GM18520 (cell line): ENCODE measurements around the gene CINP.
"Not testable (repeated sequence)": the region's sequence is repeated elsewhere in the genome, so short reads cannot be mapped to it uniquely, and the experiment has no call there.

Experiments
- ATAC-seq: cut with Tn5 transposase; IDR thresholded peaks from one replicate; pipeline ENCODE4 v1.9.1; 2021; ENCODE audit not compliant: unreplicated experiment

The CINP gene

DNA sequence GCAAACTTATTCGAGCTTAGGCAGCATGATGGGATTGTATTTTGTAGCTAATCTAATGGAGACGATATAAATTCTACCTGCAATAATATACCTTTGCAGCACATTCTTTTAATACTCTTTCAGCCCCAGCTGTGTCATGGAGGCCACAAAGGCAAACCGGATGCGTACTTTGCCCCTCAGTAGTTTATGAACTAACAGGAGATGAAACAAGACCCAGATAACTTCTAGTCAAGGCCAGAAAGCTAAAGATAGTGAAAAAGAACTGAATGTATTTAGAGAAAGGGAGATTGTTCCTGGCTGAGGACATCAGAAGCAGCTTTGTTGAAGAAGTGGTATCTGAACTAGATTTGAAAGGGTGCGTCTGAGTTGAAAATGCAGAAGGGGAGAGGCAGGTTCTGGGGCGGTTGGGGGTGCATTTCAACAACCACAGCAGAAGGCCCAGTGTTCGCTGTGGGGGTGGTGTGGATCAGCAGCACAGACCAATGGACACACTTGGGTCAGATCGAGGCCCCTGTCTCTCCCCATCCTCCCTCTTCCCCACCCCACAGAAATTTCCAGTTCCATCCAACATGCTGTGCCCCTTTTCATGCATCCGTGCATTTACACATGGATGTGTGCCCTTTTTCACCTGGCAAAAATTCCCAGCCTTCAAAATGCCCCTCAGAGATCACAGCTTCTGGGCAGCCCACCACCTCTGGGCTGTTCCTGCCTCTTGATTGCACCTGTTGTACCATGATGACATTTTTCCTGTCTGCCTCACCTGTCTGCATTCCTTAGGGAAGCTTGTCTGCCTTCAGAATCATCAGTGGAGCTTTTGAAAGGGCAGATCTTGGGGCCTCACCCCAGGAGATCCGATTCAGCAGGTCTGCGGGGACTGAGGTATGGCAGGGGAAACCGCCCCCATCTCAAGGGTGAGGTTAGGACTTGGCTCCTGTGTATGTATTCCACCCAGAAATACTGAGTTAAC is 41.0 kb downstream of the CINP start:
- no peak for ATAC-seq

DNA sequence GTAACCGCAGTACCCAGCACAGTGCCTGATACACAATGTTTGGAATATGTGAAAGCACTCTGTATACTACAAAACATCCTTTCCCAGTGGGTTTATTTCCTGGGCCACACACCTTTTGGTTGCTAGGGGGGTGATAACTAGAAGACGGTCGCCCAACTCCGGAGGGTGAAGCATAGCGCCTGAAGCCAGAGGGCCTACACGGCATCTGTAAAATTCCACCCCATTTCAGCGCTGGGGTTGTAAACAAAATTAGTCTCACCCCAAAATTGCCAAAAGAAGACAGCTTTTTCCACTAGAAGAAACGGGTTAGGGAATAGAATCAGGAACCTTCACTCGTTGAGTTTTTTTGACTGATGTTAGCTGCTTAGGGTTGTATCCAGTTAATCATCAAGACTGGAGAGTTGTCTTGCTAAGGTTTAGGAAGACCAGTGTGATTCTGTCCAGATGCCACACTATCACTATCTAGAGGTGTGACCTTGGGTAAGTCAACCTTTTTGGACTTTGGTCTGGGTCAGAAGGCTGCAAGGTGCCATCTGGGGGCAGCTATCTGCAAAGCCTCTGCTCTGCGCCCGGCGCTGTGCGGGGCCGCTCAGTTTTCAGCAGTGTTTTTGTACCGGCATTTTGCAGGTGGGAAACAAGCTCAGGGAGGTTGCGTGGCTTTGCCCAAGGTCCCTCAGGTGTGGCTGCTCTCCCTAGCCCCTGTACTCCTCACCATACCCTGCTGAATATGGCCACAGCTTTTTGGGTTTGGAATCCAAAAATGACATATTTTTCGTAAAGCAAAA is 41.8 kb downstream of the CINP start:
- ATAC-seq: no peak

DNA sequence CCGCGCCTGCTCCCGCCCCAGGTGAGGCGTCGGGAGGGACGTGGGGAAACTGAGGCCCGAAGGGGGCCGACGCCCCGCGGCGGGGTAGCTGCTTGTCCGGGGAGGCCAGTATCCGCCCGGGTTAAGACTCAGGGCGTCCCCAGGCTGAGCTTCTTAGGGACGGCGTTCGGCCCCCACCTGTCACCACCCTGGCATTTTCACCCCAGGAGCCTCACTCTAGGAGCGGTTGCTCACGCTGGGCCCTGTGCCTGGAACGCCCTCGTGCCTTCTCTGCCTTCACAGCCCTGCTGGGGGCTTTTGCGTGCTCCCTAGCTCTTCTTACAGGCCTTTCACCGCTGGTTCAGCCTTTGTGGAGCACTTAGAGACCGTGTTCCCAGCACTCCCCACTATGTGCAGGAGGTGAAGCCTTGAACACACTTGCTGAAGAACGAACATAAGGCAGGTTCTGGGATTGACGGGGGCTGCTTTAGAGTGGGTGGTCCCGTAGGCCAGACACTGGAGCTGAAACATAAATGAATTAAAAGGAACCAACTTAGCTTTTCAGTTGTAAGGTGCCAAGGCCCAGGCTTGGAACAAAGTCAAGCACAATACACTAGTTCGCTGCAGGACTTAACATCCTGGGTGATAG is 42.5 kb downstream of the CINP start:
- no peak for ATAC-seq

DNA sequence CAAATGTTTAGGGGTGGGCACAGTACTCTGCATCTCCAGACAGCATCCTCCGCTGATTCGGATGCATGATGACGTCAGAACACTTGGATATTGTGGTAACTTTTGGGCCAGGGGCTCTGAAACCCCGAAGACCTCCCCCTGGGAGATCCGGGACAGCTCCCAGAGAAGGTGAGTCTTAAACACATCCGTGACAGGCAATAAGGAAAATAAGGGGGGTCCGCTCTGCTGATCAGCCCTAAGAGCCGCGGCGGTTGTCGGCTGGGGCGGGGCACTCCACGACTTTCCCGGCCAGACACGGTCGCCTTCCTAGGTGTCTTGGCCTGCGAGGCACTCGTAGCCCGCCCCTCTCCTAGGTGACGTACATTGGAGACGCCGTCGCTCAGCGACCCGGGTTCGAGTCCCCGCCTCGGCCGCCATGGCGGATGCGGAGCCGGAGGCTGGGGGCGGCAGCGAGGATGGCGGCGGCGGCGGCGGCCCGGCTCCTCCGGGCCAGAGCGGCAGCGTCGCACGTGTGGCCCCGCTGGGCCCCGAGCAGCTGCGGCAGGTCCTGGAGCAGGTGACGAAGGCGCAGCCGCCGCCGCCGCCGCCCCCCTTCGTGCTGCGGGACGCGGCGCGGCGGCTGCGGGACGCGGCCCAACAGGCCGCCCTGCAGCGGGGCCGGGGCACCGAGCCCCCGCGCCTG is 43.2 kb downstream of the CINP start, which contains the start of gene ZNF839:
TSS of gene ZNF839 (plus strand) at position 396 of the 682 bp plus-strand sequence. CDS start at position 416, 20 bp downstream.
- peak; percentile 40 for ATAC-seq

DNA sequence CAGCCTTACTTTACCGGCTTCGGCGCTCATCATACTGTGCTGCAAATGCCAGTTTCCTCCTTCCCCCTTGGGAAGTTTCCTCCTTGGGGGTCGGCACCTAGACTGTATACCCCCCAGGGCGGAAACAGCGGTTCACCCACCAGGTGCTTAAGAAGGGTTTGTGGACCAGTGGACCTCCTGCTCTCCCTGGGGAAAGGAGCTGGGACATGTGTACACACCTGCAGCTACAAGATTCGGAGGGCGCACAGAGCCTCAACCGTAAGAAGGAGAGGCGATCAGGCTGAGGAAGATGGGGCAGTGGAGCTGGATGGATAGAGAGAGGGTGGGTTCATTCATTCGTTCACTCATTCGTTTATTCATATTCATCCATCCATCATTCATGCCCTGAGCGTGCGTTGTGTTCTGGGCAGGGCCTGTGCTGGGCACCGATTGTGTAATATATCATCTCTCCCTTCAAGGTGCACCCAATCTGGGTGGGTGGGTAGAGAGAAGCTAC is 43.9 kb downstream of the CINP start:
- ATAC-seq: no peak

DNA sequence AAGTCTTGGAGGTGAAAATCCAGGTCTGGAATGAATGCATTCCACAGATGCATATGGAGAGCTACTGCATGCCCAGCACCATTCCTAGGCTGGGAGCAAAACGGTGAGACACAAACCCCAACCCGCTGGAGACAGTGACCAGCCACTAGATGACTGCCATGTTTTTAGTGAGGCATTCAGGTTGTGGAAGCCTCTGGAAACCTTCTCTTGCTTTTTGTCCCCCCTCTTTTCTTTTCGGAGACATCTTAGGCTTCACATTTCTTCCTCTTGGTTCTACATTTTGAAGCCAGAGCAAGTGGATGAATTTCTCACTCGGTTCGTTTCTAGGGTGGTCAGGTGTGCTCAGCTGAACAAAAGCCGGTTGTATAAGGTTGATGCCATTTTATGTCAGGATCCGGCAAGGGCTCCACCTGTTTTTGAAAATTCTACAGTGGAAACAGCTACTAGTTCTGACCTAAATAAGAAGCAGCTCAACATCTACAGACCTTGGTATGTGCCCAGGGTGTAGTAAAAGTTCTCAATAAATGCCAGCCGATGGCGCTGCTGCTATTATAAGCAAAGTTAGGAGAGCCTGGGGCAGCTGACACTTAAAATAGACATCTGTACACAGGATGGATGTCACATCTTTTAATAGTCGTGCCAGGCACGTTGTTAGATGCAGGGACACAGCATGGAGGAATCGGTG is 45.0 kb downstream of the CINP start:
- ATAC-seq: no peak

DNA sequence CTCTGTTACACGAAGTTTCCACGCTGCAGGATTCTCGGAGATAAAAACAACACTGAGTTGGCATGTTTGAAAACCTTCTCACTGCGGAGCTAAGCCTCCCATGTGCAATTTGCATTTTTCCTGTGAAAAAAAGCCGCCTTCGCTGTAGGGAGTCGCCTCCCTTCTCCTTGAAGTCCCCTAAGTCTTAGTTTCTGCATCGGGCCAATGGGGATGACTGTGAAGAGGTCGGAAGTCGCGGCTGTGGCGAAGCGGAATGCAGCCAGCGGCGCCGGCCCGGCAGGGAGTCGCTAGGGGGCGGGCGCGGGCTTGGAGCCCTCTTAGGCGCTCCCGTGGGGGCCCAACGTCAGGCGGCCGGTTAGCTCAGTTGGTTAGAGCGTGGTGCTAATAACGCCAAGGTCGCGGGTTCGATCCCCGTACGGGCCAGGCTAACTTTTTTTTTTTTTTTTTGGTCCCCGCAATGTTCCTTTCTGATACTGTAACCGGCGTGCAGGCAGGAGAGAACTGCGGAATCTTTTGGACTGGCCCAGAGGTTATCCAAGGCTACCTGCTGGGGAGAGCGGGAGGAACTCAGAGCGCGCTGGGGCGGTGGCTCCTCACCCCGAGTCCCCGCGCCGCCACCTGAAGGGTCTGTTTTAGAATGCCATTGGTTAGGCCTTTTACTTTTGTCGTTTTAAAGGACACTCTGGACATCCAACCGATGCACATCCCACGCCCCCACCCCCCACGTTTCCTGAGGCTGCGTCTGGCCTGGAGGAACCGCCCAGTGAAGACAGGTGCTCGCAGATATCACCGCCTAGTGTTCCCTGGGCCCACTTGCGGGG is 45.7 kb downstream of the CINP start:
- peak; percentile 69 for ATAC-seq

DNA sequence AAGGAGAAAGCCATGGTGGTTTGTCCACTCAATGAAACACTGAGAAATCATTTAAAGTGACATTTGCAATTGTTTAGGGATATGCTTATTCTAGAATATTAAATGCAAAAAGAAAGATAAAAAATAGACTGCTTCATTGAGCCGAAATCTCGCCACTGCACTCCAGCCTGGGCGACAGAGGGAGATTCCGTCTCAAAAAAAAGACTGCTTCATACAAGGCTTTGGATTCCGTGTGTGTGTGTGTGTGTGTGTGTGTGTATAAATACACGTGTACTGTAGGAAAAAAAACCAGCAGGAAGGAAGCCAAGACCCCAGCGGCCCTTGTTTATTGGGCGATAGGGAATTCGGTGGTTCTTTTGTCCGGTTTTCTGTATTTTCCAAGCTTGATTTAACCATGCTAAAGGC is 46.4 kb downstream of the CINP start:
- ATAC-seq: no peak

DNA sequence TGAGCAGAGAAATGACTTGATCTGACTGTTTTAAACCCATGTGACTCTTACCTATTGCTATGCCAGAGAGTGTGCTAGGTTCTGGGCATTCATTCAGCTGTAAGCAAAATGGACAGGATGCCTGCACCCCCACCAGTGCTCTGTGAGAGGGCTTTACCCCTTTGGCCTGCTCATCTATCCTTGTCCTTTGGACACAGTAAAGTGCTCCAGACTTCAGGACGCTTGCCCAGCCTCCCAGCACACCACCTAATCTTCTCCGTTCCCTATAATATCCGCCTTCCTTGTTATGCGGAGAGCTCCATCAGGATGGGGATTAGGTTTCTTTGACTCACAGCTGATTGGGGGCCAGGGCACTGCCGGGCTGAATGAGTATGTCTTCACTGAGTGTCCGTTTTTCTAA is 47.6 kb downstream of the CINP start:
- ATAC-seq: no peak

DNA sequence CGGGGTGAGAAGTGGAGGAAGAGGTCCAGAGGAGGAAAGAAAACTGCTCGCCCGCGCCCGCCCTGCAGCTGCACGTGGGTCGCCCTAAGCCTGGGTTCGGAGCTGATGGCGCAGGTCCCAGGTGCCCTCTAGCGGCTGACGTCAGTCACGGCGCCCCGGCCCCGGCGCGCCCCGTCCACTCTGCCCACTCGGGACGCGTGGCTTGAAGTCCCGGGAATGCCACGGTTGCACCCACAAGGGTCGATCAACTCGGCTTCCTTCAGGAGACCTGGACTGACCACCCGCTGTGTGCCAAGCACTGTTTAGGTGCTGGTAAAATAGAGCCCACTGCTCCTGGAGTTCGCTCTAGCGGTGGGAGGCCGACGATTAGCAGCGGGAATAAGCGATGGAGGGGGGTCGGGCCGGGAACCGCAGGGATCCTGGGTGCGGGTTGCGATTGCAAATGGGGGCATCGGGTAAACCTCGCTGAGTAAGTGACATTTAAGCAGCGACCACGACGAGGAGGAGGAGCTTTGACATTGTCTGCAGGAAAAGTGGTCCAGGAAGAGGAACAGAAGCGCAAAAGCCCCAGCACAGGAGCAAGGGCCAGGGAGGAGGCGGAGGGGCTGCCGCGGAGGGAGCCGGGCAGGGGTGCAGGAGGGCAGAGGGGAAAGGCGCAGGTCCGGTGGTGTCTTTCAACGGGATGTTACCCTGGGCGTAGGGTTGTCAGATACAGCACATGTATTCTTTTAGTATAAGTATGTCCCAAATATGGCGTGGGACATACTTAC is 48.3 kb downstream of the CINP start:
- peak; percentile 44 for ATAC-seq

DNA sequence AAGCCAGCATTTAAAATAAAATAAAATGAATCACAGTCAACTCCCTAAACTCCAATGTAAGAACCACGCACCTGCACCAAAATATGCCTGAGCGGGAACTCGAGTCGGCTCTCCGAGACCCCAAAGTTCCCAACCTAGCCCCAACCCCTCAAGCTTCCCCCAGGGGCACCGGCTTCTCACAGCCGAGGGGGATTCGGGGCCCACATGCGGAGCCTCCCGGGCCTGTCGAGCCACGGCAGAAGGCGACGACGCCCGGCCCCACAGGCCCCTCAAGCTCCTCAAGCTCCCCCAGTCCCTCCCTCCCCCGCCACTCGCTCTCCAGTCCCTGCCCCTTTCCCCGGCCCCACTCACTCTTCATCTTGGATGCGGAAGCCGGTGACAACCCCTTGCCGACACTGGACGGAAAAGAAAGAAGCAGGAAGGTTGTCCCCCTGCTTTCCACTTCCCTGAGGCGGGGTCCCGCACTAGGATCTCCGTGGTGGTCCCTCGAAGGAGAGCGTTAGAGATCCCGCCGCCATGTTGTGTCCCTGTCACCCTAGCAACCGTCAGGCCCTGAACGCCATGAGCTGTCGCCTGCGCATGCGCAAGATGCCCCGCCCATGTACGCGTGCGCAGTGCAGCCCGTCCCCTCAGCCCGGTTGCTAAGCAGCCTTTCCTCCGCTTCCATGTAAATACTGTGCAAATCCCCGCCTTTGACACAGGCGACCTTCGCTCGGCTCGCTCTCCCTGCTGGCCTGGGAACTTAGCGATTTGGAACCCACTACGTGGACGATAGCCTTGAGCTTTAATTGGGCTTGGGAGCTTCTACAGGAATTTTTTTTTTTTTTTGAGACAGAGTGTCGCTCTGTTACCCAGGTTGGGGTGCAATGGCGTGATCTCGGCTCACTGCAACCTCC is 57.8 kb downstream of the CINP start, which contains the start of gene MOK:
TSS of gene MOK (minus strand) at position 554 of the 896 bp plus-strand sequence. CDS start at position 358, 196 bp downstream.
- ATAC-seq: peak; percentile 89

DNA sequence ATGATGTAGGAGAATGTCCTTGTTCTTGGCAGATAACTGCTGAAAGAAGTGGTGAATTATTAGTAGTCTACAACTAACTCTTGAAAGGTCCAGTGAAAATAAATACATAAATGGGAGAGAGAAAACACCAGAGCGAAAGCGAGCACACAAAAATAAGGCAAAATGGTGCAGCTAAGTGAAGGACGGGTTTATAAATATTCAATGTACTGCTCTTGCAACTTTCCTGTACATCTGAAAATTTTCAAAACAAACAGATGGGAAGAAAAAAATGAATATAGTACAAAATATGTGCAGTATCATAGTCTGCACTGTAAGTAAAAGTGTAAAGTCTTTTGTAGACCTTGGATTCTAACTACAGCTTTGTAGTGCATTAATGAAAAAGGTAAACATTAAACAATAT is 59.0 kb downstream of the CINP start:
- ATAC-seq: no peak

DNA sequence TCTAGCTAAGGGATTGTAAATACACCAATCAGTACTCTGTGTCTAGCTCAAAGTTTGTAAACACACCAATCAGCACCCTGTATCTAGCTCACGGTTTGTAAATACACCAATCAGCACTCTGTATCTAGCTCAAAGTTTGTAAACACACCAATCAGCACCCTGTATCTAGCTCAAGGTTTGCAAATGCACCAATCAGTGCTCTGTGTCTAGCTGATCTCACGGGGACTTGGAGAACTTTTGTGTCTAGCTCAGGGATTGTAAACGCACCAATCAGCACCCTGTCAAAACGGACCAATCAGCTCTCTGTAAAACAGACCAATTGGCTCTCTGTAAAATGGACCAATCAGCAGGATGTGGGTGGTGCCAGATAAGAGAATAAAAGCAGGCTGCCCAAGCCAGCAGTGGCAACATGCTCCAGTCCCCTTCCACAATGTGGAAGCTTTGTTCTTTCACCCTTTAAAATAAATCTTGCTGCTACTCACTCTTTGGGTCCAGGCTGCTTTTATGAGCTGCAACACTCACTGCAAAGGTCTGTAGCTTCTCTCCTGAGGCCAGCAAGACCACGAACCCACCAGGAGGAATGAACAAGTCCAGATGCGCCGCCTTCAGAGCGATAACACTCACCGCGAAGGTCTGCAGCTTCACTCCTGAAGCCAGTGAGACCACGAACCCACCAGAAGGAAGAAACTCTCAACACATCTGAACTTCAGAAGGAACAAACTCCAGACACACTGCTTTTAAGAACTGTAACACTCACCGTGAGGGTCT is 64.2 kb downstream of the CINP start:
- not testable (repeated sequence) for ATAC-seq
